Measurements from ENCODE around the gene OR2B2.

Gene OR2B2

GRCh38 chr6:27897580-27898206 is 14.5 kb downstream of the OR2B2 start:
- Histone ChIP-seq H3K4me1 (ENCODE audit: insufficient read depth, poor library complexity, severe bottlenecking) (no peaks in the 10 kb centered on the region), H3K9me3 (ENCODE audit: severe bottlenecking) (no peaks in the 10 kb centered on the region), H3K27me3 (ENCODE audit: insufficient read depth, poor library complexity, severe bottlenecking) (no peaks in the 10 kb centered on the region), H3K27ac (ENCODE audit: poor library complexity, severe bottlenecking) (no peak overlapping the region), H3K36me3 (ENCODE audit: low read depth) (no peaks in the 10 kb centered on the region), H3K4me3 (ENCODE audit: severe bottlenecking) (no peak overlapping the region)
- ATAC-seq (ENCODE audit: low read depth) (no peak), DNase-seq (ENCODE audit: low spot score) (no peak)
- TF ChIP-seq CTCF (IDR thresholded peaks at IDR 0.05; ENCODE audit: poor library complexity, severe bottlenecking) = no peak

GRCh38 chr6:27896398-27896796 is 15.8 kb downstream of the OR2B2 start:
- H3K4me3 ChIP-seq (ENCODE audit: severe bottlenecking) = no peak overlapping the region
- peaks cover 4% of the 10 kb centered on the region for H3K4me1 ChIP-seq (ENCODE audit: insufficient read depth, poor library complexity, severe bottlenecking)
- DNase-seq (ENCODE audit: low spot score) (no peak), ATAC-seq (ENCODE audit: low read depth) (no peak)
- H3K36me3 ChIP-seq (ENCODE audit: low read depth) = no peaks in the 10 kb centered on the region
- TF ChIP-seq CTCF (IDR thresholded peaks at IDR 0.05; ENCODE audit: poor library complexity, severe bottlenecking) = no peak
- no peaks in the 10 kb centered on the region for H3K9me3 ChIP-seq (ENCODE audit: severe bottlenecking)
- peak overlapping the region; percentile 90 for H3K27ac ChIP-seq (ENCODE audit: poor library complexity, severe bottlenecking)
- H3K27me3 ChIP-seq (ENCODE audit: insufficient read depth, poor library complexity, severe bottlenecking) = no peaks in the 10 kb centered on the region

- ATAC-seq (ENCODE audit: low read depth) (peak; percentile 17), DNase-seq (ENCODE audit: low spot score) (no peak)
- Histone ChIP-seq H3K27me3 (ENCODE audit: insufficient read depth, poor library complexity, severe bottlenecking) (no peaks in the 10 kb centered on the region), H3K36me3 (ENCODE audit: low read depth) (no peaks in the 10 kb centered on the region), H3K4me3 (ENCODE audit: severe bottlenecking) (peak overlapping the region; percentile 52), H3K9me3 (ENCODE audit: severe bottlenecking) (no peaks in the 10 kb centered on the region), H3K4me1 (ENCODE audit: insufficient read depth, poor library complexity, severe bottlenecking) (peaks cover 6% of the 10 kb centered on the region), H3K27ac (ENCODE audit: poor library complexity, severe bottlenecking) (peak overlapping the region; percentile 90)
- TF ChIP-seq CTCF (IDR thresholded peaks at IDR 0.05; ENCODE audit: poor library complexity, severe bottlenecking) = peak; percentile 90
Measured at GRCh38 chr6:27894839-27895762, 17.1 kb downstream of the OR2B2 start.

- peaks cover 6% of the 10 kb centered on the region for H3K4me1 ChIP-seq (ENCODE audit: insufficient read depth, poor library complexity, severe bottlenecking)
- H3K9me3 ChIP-seq (ENCODE audit: severe bottlenecking) = no peaks in the 10 kb centered on the region
- no peak for TF ChIP-seq CTCF (IDR thresholded peaks at IDR 0.05; ENCODE audit: poor library complexity, severe bottlenecking)
- ATAC-seq (ENCODE audit: low read depth) = peak; percentile 24
- H3K27ac ChIP-seq (ENCODE audit: poor library complexity, severe bottlenecking) = peak overlapping the region; percentile 90
- H3K27me3 ChIP-seq (ENCODE audit: insufficient read depth, poor library complexity, severe bottlenecking) = no peaks in the 10 kb centered on the region
- H3K4me3 ChIP-seq (ENCODE audit: severe bottlenecking) = peak overlapping the region; percentile 52
- no peaks in the 10 kb centered on the region for H3K36me3 ChIP-seq (ENCODE audit: low read depth)
- DNase-seq (ENCODE audit: low spot score) = peak; percentile 87
Measured at GRCh38 chr6:27893836-27894807, 18.1 kb downstream of the OR2B2 start.

Data from RWPE2 (cell line).